Liver (tissue), 9 donors: ENCODE results near the gene AIG1. TPM values are rescaled to one million over a fixed set of nuclear protein-coding genes. Genes with fewer than 3 reads are reported as not detected.

ENCODE experiments used
- DNase-seq: peaks from one replicate; pipeline ENCODE4 v3.0.0-alpha.2; 2017; ENCODE audit warnings: low spot score
- H3K27ac ChIP-seq, 2 donors: one replicate each; pipeline ENCODE4 v1.7.0; 2013; ENCODE audit warnings: inconsistent platforms in 2 of 2, low read length in 2 of 2, control low read depth in 1 of 2, low read depth in 1 of 2, mild to moderate bottlenecking in 1 of 2
- H3K27me3 ChIP-seq, 4 donors: one replicate each; pipeline versions ENCODE4 v1.6.1 to v1.7.0; 2013; ENCODE audit warnings: low read length in 3 of 4, inconsistent platforms in 1 of 4, mild to moderate bottlenecking in 1 of 4, moderate library complexity in 1 of 4; ENCODE audit not compliant: control insufficient read depth in 4 of 4, insufficient read depth in 4 of 4
- H3K36me3 ChIP-seq, 4 donors: one replicate each; pipeline versions ENCODE4 v1.6.1 to v1.7.0; 2013; ENCODE audit warnings: low read length in 3 of 4, mild to moderate bottlenecking in 3 of 4, low read depth in 1 of 4, moderate library complexity in 1 of 4; ENCODE audit not compliant: control insufficient read depth in 4 of 4, insufficient read depth in 3 of 4
- H3K4me1 ChIP-seq, 4 donors: one replicate each; pipeline versions ENCODE4 v1.6.1 to v1.7.0; 2013; ENCODE audit warnings: low read length in 3 of 4, mild to moderate bottlenecking in 3 of 4, moderate library complexity in 1 of 4; ENCODE audit not compliant: control insufficient read depth in 4 of 4, insufficient read depth in 4 of 4
- H3K4me3 ChIP-seq, 3 donors: one replicate each; pipeline versions ENCODE4 v1.6.1 to v1.7.0; 2013; ENCODE audit warnings: low read length in 3 of 3, control low read depth in 1 of 3, low read depth in 1 of 3, mild to moderate bottlenecking in 1 of 3
- H3K9ac ChIP-seq, 2 donors: one replicate each; pipeline ENCODE4 v1.7.0; 2013; ENCODE audit warnings: low read length in 2 of 2, mild to moderate bottlenecking in 2 of 2, moderate library complexity in 2 of 2, control low read depth in 1 of 2, low read depth in 1 of 2
- H3K9me3 ChIP-seq, 4 donors: one replicate each; pipeline versions ENCODE4 v1.6.1 to v1.7.0; 2013; ENCODE audit warnings: low read length in 3 of 4; ENCODE audit not compliant: control insufficient read depth in 4 of 4
- ATF3 ChIP-seq: IDR thresholded peaks from 2 replicates; pipeline ENCODE4 v1.6.1; 2016; ENCODE audit warnings: antibody characterized with exemption
- CTCF ChIP-seq: fragments of 150-350 bp; IDR thresholded peaks from 2 replicates; pipeline ENCODE4 v1.5.1; 2017; ENCODE audit warnings: improper control_type of control experiment, low read depth, low read length; ENCODE audit not compliant: missing input control
- FOXA2 ChIP-seq: IDR thresholded peaks from 2 replicates; pipeline ENCODE4 v1.6.1; 2016; ENCODE audit warnings: antibody characterized with exemption
- GABPA ChIP-seq, 2 donors: IDR thresholded peaks in 1 of 2; conservative IDR thresholded peaks in 1 of 2; 2 replicates each; pipeline ENCODE4 v1.6.1; 2016; ENCODE audit warnings: antibody characterized with exemption in 2 of 2, mild to moderate bottlenecking in 1 of 2, moderate library complexity in 1 of 2
- HNF4G ChIP-seq: IDR thresholded peaks from 2 replicates; pipeline ENCODE4 v1.6.1; 2016; ENCODE audit warnings: antibody characterized with exemption
- JUND ChIP-seq, 2 donors: IDR thresholded peaks; 2 replicates each; pipeline ENCODE4 v1.6.1; 2016; ENCODE audit warnings: antibody characterized with exemption in 2 of 2
- MAX ChIP-seq: IDR thresholded peaks from 2 replicates; pipeline ENCODE4 v1.6.1; 2016; ENCODE audit warnings: antibody characterized with exemption
- NR2F2 ChIP-seq: IDR thresholded peaks from 2 replicates; pipeline ENCODE4 v1.6.1; 2016; ENCODE audit warnings: antibody characterized with exemption
- RXRA ChIP-seq, 2 donors: IDR thresholded peaks; 2 replicates each; pipeline ENCODE4 v1.6.1; 2017 to 2018; ENCODE audit warnings: antibody characterized with exemption in 2 of 2, mild to moderate bottlenecking in 1 of 2
- SP1 ChIP-seq: IDR thresholded peaks from 2 replicates; pipeline ENCODE4 v1.6.1; 2018; ENCODE audit warnings: antibody characterized with exemption, mild to moderate bottlenecking
- YY1 ChIP-seq: IDR thresholded peaks from 2 replicates; pipeline ENCODE4 v1.6.1; 2016; ENCODE audit warnings: antibody characterized with exemption, mild to moderate bottlenecking
- WGBS: extraction: QIAGEN DNeasy Blood & Tissue Kit; methylation state at CpG from one replicate; pipeline ENCODE4 v1.1.7; 2013; 5-methylcytosine and 5-hydroxymethylcytosine counted together
- polyA plus RNA-seq, 2 donors: library from polyadenylated mRNA; stranded (reverse) in 1 of 2; unstranded in 1 of 2; fragments of 200-250 nt in 1 of 2; fragments of >200 nt in 1 of 2; fragmentation: Nextera tagmentation in 1 of 2; extraction: Ambion mirVana in 1 of 2; gene quantifications; one replicate each; pipeline versions ENCODE4 v1.2.1 to v1.2.3, GENCODE V29; 2013 to 2015
- total RNA-seq, 2 donors: library from RNA; depleted of rRNA; stranded (reverse); fragments of >200 nt; gene quantifications; one replicate each; pipeline ENCODE4 v1.2.3, GENCODE V29; 2014
- TF ChIP-seq, protein P1 (sequence below): IDR thresholded peaks from 2 replicates; pipeline ENCODE4 v1.6.1; 2016; ENCODE audit warnings: antibody characterized with exemption, mild to moderate bottlenecking
- TF ChIP-seq, protein P2 (sequence below): IDR thresholded peaks from 2 replicates; pipeline ENCODE4 v1.6.1; 2016; ENCODE audit warnings: antibody characterized with exemption
- donor health status: healthy.
- donor health status: healthy.
- donor health status: healthy.
- donor health status: healthy.
- donor health status: healthy.

AIG1 gene
- total and polyA plus RNA-seq, 4 donors = 74.8 to 169 (median 121) TPM

DNA sequence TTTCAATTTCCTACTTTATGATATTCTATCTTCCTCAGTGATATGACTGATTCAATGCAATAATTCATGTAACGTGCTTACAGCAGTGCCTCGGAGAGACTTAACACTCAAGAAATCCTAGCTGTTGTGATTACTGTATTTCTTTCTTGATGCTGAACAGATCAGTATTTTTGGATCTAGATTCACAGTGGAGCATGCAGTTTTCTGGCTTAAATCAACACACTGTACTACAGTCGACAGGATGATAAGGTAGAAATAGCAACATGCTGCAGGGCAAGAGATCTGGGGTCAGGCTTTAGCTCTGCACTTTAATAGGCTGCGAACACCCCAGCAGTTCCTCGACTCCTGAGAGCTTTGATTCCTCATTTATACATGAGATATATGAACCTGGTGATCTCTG lies 161.0 kb downstream of the AIG1 start:
- no peak for DNase-seq
- no peak overlapping the region for H3K9ac ChIP-seq
- H3K36me3 ChIP-seq = peaks cover 0 to 8% (median 5%) of the 10 kb centered on the region in 4 donors
- H3K9me3 ChIP-seq = no peaks in the 10 kb centered on the region
- H3K4me3 ChIP-seq = no peak overlapping the region
- WGBS = 83% methylated on average over 5 of the region's 5 CpGs
- TF ChIP-seq CTCF (no peak), HNF4G (no peak), MAX (no peak), NR2F2 (peak; percentile 18), YY1 (no peak), GABPA (IDR thresholded peaks at IDR 0.05 in 1 of 2, conservative IDR thresholded peaks at IDR 0.05 in 1 of 2) (no peak)
- TF ChIP-seq, protein P1, sequence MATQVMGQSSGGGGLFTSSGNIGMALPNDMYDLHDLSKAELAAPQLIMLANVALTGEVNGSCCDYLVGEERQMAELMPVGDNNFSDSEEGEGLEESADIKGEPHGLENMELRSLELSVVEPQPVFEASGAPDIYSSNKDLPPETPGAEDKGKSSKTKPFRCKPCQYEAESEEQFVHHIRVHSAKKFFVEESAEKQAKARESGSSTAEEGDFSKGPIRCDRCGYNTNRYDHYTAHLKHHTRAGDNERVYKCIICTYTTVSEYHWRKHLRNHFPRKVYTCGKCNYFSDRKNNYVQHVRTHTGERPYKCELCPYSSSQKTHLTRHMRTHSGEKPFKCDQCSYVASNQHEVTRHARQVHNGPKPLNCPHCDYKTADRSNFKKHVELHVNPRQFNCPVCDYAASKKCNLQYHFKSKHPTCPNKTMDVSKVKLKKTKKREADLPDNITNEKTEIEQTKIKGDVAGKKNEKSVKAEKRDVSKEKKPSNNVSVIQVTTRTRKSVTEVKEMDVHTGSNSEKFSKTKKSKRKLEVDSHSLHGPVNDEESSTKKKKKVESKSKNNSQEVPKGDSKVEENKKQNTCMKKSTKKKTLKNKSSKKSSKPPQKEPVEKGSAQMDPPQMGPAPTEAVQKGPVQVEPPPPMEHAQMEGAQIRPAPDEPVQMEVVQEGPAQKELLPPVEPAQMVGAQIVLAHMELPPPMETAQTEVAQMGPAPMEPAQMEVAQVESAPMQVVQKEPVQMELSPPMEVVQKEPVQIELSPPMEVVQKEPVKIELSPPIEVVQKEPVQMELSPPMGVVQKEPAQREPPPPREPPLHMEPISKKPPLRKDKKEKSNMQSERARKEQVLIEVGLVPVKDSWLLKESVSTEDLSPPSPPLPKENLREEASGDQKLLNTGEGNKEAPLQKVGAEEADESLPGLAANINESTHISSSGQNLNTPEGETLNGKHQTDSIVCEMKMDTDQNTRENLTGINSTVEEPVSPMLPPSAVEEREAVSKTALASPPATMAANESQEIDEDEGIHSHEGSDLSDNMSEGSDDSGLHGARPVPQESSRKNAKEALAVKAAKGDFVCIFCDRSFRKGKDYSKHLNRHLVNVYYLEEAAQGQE = no peak
- peak overlapping the region; percentile 28 to 65 for H3K27ac ChIP-seq
- no peaks in the 10 kb centered on the region for H3K27me3 ChIP-seq
- H3K4me1 ChIP-seq = peaks cover 0 to 6% (median 0%) of the 10 kb centered on the region in 4 donors

- Histone ChIP-seq H3K27me3 (no peaks in the 10 kb centered on the region), H3K9me3 (no peaks in the 10 kb centered on the region), H3K4me1 (peaks cover 0 to 6% (median 0%) of the 10 kb centered on the region in 4 donors), H3K36me3 (peaks cover 0 to 8% (median 5%) of the 10 kb centered on the region in 4 donors), H3K27ac (peak overlapping the region; percentile 65 to 76), H3K4me3 (no peak overlapping the region), H3K9ac (no peak overlapping the region)
- WGBS = 74% methylated on average over 5 of the region's 5 CpGs
- no peak for DNase-seq
- no peak for TF ChIP-seq YY1
Observed at GRCh38 chr6:143222310-143222709, 161.6 kb downstream of the AIG1 start.

- no peaks in the 10 kb centered on the region for H3K27me3 ChIP-seq
- H3K36me3 ChIP-seq = peaks cover 0 to 8% (median 4%) of the 10 kb centered on the region in 4 donors
- H3K4me1 ChIP-seq = peaks cover 0 to 6% (median 0%) of the 10 kb centered on the region in 4 donors
- no peak for DNase-seq
- no peaks in the 10 kb centered on the region for H3K9me3 ChIP-seq
- WGBS = 88% methylated on average over 2 of the region's 2 CpGs
- peak overlapping the region; percentile 65 to 76 for H3K27ac ChIP-seq
- no peak overlapping the region for H3K9ac ChIP-seq
- no peak overlapping the region for H3K4me3 ChIP-seq
- TF ChIP-seq JUND (IDR thresholded peaks at IDR 0.05) (no peak), FOXA2 (no peak), MAX (no peak), HNF4G (no peak), ATF3 (no peak), NR2F2 (no peak), YY1 (no peak), RXRA (IDR thresholded peaks at IDR 0.05) (no peak), GABPA (IDR thresholded peaks at IDR 0.05 in 1 of 2, conservative IDR thresholded peaks at IDR 0.05 in 1 of 2) (no peak), SP1 (no peak)
- TF ChIP-seq, protein P2, sequence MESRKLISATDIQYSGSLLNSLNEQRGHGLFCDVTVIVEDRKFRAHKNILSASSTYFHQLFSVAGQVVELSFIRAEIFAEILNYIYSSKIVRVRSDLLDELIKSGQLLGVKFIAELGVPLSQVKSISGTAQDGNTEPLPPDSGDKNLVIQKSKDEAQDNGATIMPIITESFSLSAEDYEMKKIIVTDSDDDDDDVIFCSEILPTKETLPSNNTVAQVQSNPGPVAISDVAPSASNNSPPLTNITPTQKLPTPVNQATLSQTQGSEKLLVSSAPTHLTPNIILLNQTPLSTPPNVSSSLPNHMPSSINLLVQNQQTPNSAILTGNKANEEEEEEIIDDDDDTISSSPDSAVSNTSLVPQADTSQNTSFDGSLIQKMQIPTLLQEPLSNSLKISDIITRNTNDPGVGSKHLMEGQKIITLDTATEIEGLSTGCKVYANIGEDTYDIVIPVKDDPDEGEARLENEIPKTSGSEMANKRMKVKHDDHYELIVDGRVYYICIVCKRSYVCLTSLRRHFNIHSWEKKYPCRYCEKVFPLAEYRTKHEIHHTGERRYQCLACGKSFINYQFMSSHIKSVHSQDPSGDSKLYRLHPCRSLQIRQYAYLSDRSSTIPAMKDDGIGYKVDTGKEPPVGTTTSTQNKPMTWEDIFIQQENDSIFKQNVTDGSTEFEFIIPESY = no peak
- TF ChIP-seq, protein P1 = no peak
Observed at GRCh38 chr6:143222801-143223231, 162.1 kb downstream of the AIG1 start.
